ENCODE measurements around the gene CAMKK2. TPM values are rescaled to one million over a fixed set of nuclear protein-coding genes. Genes with fewer than 3 reads are reported as not detected.

CAMKK2 gene
- total RNA-seq, 1 donor from 2014 or later = 33.7 TPM

- Mint-ChIP-seq H3K9me3 (ENCODE audit: low read depth) (no peaks in the 10 kb centered on the region), H3K4me3 (ENCODE audit: unreplicated experiment) (no peak overlapping the region), H3K4me1 (ENCODE audit: low read depth) (no peaks in the 10 kb centered on the region), H3K27ac (ENCODE audit: unreplicated experiment) (no peak overlapping the region), H3K36me3 (ENCODE audit: low read depth) (peaks cover 23% of the 10 kb centered on the region), H3K27me3 (ENCODE audit: low read depth) (no peaks in the 10 kb centered on the region)
- TF ChIP-seq CTCF (IDR thresholded peaks at IDR 0.05) = peak; percentile 92
- DNase-seq (ENCODE audit: low spot score) = no peak
These were observed 38.2 kb upstream of the CAMKK2 start for GRCh38 chr12:121334513-121335343.

GRCh38 chr12:121333747-121334146 lies 37.2 kb upstream of the CAMKK2 start:
- H3K4me3 Mint-ChIP-seq (ENCODE audit: unreplicated experiment) = no peak overlapping the region
- no peaks in the 10 kb centered on the region for H3K4me1 Mint-ChIP-seq (ENCODE audit: low read depth)
- DNase-seq (ENCODE audit: low spot score) = no peak
- H3K36me3 Mint-ChIP-seq (ENCODE audit: low read depth) = peaks cover 25% of the 10 kb centered on the region
- H3K27me3 Mint-ChIP-seq (ENCODE audit: low read depth) = no peaks in the 10 kb centered on the region
- TF ChIP-seq CTCF (IDR thresholded peaks at IDR 0.05) = no peak
- H3K9me3 Mint-ChIP-seq (ENCODE audit: low read depth) = no peaks in the 10 kb centered on the region
- H3K27ac Mint-ChIP-seq (ENCODE audit: unreplicated experiment) = no peak overlapping the region

- DNase-seq (ENCODE audit: low spot score) = no peak
- H3K27ac Mint-ChIP-seq (ENCODE audit: unreplicated experiment) = no peak overlapping the region
- no peaks in the 10 kb centered on the region for H3K27me3 Mint-ChIP-seq (ENCODE audit: low read depth)
- H3K4me1 Mint-ChIP-seq (ENCODE audit: low read depth) = peaks cover 10% of the 10 kb centered on the region
- H3K4me3 Mint-ChIP-seq (ENCODE audit: unreplicated experiment) = no peak overlapping the region
- no peaks in the 10 kb centered on the region for H3K9me3 Mint-ChIP-seq (ENCODE audit: low read depth)
- H3K36me3 Mint-ChIP-seq (ENCODE audit: low read depth) = peaks cover 36% of the 10 kb centered on the region
- TF ChIP-seq CTCF (IDR thresholded peaks at IDR 0.05) = no peak
These were observed 34.7 kb upstream of the CAMKK2 start for GRCh38 chr12:121331248-121331647.

- no peak overlapping the region for H3K4me3 Mint-ChIP-seq (ENCODE audit: unreplicated experiment)
- no peak for TF ChIP-seq CTCF (IDR thresholded peaks at IDR 0.05)
- DNase-seq (ENCODE audit: low spot score) = no peak
- H3K27me3 Mint-ChIP-seq (ENCODE audit: low read depth) = no peaks in the 10 kb centered on the region
- H3K4me1 Mint-ChIP-seq (ENCODE audit: low read depth) = peaks cover 15% of the 10 kb centered on the region
- no peaks in the 10 kb centered on the region for H3K9me3 Mint-ChIP-seq (ENCODE audit: low read depth)
- H3K36me3 Mint-ChIP-seq (ENCODE audit: low read depth) = peaks cover 40% of the 10 kb centered on the region
- H3K27ac Mint-ChIP-seq (ENCODE audit: unreplicated experiment) = no peak overlapping the region
These were observed 34.2 kb upstream of the CAMKK2 start for GRCh38 chr12:121330692-121331091.

- Mint-ChIP-seq H3K27ac (ENCODE audit: unreplicated experiment) (no peak overlapping the region), H3K9me3 (ENCODE audit: low read depth) (no peaks in the 10 kb centered on the region), H3K4me3 (ENCODE audit: unreplicated experiment) (no peak overlapping the region), H3K27me3 (ENCODE audit: low read depth) (no peaks in the 10 kb centered on the region), H3K36me3 (ENCODE audit: low read depth) (peaks cover 38% of the 10 kb centered on the region), H3K4me1 (ENCODE audit: low read depth) (peaks cover 16% of the 10 kb centered on the region)
- TF ChIP-seq CTCF (IDR thresholded peaks at IDR 0.05) = no peak
- no peak for DNase-seq (ENCODE audit: low spot score)
These were observed 33.7 kb upstream of the CAMKK2 start for GRCh38 chr12:121330195-121330594.

All from chondrocyte (in vitro differentiated cells).